A673 (cell line): ENCODE data around the gene HIVEP1.

Experiments used
- CTCF ChIP-seq: fragments of 300-800, 200-600 bp; sonication (generic); conservative IDR thresholded peaks from 2 replicates; pipeline ENCODE4 v1.5.1; 2017; ENCODE audit warnings: low read depth, mild to moderate bottlenecking, antibody characterized with exemption, low read length, moderate library complexity, mixed read lengths
- EZH2 ChIP-seq: fragments of 200-600 bp; sonication (generic); IDR thresholded peaks from 2 replicates; pipeline ENCODE4 v1.6.1; 2017; ENCODE audit warnings: borderline replicate concordance, low read depth, mild to moderate bottlenecking, mixed read lengths, antibody characterized with exemption, low read length; ENCODE audit not compliant: poor library complexity, severe bottlenecking

GRCh38 chr6:12017263-12017662 lies 5.2 kb downstream of the HIVEP1 start:
- no peak for TF ChIP-seq CTCF
- TF ChIP-seq EZH2: no peak
